T-helper 9 cell (primary cell): ENCODE measurements around the gene FNBP1.

Source experiments
- DNase-seq: peaks from one replicate; pipeline ENCODE4 v3.0.0-alpha.2; 2020

The FNBP1 gene

GRCh38 chr9:130045725-130046450 is 2.9 kb upstream of the FNBP1 start:
- DNase-seq = no peak

GRCh38 chr9:130043654-130044623 is 950 bp upstream of the FNBP1 start:
- DNase-seq = no peak

GRCh38 chr9:130042406-130042884 is 544 bp downstream of the FNBP1 start:
- DNase-seq = no peak

- no peak for DNase-seq
Observed at GRCh38 chr9:130041648-130042405, 1.2 kb downstream of the FNBP1 start.

- no peak for DNase-seq
Observed at GRCh38 chr9:130040984-130041647, 1.9 kb downstream of the FNBP1 start.

GRCh38 chr9:130039528-130040147 is 3.4 kb downstream of the FNBP1 start:
- DNase-seq = no peak

- DNase-seq = no peak
Observed at GRCh38 chr9:130036099-130036498, 6.9 kb downstream of the FNBP1 start.

GRCh38 chr9:130034570-130034969 is 8.4 kb downstream of the FNBP1 start:
- DNase-seq = no peak

GRCh38 chr9:130030651-130031127 is 12.3 kb downstream of the FNBP1 start:
- DNase-seq = no peak

GRCh38 chr9:130029223-130029973 is 13.6 kb downstream of the FNBP1 start:
- no peak for DNase-seq

GRCh38 chr9:130028493-130029222 is 14.3 kb downstream of the FNBP1 start:
- no peak for DNase-seq

- DNase-seq = no peak
Observed at GRCh38 chr9:130027533-130028365, 15.2 kb downstream of the FNBP1 start.

GRCh38 chr9:130026583-130027340 is 16.2 kb downstream of the FNBP1 start:
- no peak for DNase-seq

GRCh38 chr9:130024597-130024994 is 18.4 kb downstream of the FNBP1 start:
- DNase-seq = no peak

GRCh38 chr9:130023994-130024596 is 18.9 kb downstream of the FNBP1 start:
- no peak for DNase-seq

- DNase-seq = no peak
Observed at GRCh38 chr9:130023144-130023787, 19.7 kb downstream of the FNBP1 start.

- no peak for DNase-seq
Observed at GRCh38 chr9:130022566-130023143, 20.3 kb downstream of the FNBP1 start.
